Stimulated activated CD8-positive, alpha-beta memory T cell treated with anti-CD3 and anti-CD28 coated beads, Interleukin-15, amount 100 ng/mL, for 1 hour (primary cell): Measurements from ENCODE around the gene FBXO39.
A peak's percentile ranks its signal among the peaks of the same experiment; 100 is the strongest.
"Not testable (repeated sequence)": the region's sequence is repeated elsewhere in the genome, so short reads cannot be mapped to it uniquely, and the experiment has no call there.

ENCODE experiments used
- DNase-seq: peaks from one replicate; pipeline ENCODE4 v3.0.0-alpha.2; 2020; ENCODE audit warnings: low read depth

FBXO39 gene

DNA sequence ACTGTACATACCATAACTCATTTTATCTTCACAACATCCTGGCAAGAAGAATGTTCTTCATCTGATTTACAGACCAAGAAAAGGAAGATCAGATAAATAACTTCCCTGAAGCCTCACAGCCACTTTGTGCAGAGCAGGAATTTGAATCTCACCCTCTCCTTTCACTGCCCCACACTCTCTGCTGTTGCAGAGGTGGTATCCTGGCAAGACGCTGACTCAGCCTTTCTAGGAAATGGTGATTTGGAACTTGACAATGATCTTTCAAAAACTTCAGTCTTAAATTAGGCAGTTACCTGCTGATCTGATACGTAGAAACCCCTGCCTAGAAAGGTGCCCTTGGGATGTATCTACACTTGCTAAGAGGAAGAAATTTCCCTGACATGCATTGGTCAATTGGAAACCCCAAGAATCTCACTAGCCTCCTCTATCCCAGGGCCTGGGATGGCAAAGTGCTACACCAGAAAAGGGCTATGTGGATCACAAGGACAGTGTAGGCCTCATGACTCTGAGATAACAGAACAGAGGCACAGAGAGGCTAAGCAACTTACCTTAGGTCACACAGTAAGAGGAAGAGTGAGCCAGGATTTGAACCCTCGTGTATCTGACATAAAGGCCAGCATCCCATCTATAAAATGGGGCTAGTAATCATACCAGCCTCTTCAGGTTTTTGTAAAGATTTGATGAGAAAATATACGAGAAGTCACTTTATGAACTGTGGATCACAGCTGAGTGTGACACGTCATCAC lies 17.9 kb downstream of the FBXO39 start:
- DNase-seq, result no peak

DNA sequence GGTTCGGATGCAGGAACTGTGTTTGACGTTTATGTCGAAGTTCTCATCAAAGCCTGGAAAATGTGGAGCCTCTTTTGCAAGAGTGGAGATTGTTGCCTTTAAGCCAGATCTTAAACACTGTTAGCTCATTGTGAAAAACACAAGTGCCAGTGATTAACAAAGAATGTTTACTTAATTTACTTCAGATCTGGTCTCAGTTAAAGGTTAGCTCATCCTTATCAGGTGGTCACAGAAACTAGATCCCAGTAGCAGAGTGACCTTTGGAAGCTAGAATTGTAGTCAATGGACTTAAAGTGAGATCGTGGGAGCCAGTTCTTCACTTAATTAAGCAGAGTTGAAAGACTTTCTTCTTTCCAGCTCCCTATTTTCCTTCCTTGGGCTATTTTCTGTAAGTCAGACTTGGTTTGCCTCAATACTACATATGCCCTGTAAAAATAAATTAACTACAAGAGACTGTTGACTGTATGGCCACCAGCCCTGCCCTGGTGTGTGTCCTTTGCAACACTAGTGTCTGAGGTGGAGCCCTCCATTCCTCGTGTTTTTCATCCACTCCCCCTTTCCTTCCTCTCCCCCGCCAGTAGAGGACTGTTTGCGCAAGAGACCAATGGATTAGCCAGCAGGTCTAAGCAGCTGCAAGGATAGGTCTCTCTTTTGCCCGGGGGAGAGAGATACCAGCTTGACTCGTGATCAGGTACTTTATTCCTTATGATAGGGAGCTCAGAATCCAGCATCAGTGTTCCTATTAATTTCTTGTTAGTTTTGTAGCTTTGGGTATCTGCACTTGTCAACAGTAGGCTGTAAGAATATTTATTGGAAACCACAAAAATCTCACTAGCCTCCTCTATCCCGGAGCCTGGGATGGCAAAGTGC lies 20.2 kb downstream of the FBXO39 start:
- no peak for DNase-seq

DNA sequence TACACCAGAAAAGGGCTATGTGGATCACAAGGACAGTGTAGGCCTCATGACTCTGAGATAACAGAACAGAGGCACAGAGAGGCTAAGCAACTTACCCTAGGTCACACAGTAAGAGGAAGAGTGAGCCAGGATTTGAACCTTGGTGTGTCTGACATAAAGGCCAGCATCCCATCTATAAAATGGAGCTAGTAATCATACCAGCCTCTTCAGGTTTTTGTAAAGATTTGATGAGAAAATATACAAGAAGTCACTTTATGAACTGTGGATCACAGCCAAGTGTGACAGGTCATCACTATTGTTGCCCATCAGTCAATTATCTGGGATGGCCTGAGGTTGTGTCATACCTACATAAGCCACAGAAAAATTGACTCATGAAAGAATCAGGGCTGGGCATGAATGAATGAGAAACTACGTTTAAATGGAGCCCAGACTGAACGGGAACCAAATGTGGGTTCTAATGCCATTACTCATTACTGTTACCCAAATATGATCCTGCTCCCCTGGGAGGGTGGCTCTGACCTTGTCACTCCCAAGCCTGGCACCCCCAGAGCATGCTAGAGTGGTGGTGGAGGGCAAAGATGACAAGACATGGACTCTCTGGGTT lies 21.0 kb downstream of the FBXO39 start:
- no peak for DNase-seq

DNA sequence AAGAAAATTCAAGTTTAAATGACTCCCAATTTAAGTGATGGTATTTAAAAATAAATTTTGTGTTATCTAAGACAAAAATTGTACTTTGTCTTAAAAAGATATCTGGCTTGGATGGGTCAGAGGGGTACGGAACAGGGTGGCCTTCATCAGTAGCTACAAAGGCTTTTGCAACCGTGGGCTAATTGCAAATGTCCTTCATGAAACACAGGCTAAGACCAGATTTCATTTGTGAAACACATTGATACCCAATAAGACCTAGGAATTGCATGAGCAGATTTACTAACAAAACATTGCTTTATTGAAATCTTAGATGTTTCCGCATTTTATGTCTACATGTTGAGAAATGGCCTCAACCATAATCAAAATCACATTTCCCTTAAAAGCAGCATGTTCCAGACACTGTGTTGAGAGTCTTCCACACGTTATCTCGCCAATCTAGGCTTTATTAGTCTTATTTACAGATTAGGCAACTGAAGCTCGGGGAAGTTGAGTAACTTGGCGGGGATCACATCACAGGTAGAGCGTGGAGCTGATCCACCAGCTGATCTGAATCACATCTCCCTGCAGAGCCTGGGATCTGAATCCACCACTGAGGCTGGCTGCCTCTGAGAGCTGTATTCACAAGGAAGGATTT lies 21.8 kb downstream of the FBXO39 start:
- no peak for DNase-seq

DNA sequence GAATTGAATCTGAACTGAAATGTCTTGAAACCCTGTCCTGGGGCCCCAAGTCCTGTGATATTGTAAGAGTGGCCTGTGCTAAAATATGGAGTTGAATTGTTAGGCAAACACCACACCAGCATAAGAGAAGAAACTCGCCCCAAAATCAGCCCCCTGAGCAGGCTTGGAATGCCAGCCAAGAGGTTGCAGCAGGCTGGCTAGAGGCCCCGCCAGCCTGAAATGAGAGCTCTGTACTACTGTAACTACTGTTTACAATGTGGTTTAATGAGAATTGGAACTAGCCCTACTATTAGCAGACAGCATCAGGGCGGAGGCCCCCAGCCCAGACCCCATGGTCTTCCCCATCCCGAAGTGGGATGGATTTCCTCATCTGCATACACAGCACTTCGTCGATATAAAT lies 23.7 kb downstream of the FBXO39 start:
- DNase-seq, result no peak

DNA sequence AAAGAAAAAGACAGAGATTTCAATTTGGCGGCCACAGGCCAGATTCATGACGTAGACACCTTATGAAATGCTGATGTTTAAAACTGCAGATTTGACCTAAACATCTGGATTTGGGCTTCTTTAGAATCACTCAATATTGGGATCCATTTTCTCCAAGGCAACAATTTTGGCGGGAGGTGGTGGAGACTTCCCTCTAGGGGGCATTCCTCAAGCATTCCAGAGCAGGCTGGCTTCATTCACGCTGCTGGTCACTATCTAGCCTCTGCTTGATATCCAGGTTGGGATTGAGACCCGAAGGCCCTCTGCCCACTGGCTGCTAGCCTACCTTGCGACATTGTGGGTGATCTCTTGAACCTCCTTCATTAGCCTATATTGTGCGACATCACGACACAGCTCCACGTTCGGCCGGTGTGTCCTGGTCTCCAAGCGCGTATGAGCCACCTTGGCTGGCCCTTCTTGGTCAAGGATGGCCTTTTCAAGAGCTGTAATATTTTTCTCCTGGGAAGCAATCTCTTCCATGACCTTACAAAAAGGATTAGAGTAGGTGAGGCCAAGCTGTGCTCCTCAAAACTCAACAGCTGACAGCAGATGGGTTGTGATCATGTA lies 24.5 kb downstream of the FBXO39 start:
- no peak for DNase-seq

DNA sequence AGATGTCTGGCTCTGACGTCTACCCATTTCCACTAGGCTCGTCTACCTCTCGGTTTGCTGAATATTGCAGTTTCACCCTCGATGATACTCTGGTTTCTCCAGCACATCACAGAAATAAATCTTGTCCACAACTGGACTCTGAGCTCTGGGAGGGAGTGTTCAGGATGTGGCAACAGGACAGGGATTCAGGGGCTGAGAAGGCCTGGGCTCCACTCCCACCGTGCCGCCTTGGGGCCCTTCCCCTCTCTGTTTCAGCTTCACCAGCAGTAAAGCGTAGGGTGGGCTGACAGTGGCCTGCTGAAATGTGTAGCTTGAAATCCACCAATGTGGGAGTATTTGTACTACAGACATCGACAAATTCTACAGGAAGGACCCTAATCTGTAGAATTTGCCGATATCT lies 35.5 kb downstream of the FBXO39 start:
- DNase-seq, result no peak

DNA sequence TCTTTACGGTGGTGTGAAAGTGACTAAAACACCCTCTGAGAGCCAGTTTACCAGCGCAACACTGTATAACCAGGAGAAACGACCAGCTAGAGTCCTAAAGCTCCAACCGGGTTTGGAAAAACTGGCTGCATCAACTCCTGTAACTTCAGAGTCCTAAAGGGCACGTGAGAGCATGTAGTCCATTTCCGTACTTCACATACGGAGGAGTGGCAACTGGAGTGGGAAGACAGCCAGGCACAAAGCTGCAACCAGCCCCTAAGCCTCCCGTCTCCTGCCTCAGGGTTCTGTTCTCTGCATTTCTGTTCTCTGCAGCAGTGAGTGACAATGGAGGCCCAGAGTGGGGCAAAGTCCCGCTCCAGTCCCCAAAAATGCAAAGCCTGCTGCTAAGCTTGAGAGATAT lies 36.3 kb downstream of the FBXO39 start:
- no peak for DNase-seq

DNA sequence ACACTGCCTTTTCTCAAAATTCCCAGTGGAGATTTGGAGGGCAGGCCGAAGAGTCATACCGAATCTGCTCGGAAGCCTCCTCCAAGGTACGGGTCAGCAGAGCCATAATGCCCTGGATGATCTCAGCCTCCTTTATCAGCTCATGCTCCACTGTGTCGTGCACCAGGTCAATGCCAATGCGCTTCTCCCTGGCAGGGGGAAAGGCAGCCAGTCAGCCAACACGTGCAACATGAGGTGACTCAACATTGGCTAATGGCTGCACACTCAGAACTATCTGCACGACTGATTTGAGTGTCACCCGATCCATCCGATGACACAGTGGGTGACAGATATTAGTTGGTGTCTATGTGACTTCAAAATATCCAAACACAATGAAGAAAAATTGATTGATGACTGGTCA lies 39.8 kb downstream of the FBXO39 start:
- no peak for DNase-seq

DNA sequence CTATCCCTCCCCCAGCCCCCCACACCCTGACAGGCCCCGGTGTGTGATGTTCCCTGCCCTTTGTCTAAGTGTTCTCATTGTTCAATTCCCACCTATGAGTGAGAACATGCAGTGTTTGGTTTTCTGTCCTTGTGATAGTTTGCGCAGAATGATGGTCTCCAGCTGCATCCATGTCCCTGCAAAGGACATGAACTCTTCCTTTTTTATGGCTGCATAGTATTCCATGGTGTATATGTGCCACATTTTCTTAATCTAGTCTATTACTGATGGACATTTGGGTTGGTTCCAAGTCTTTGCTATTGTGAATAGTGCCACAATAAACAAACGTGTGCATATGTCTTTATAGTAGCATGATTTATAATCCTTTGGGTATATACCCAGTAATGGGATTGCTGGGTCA lies 40.4 kb downstream of the FBXO39 start:
- not testable (repeated sequence) for DNase-seq

DNA sequence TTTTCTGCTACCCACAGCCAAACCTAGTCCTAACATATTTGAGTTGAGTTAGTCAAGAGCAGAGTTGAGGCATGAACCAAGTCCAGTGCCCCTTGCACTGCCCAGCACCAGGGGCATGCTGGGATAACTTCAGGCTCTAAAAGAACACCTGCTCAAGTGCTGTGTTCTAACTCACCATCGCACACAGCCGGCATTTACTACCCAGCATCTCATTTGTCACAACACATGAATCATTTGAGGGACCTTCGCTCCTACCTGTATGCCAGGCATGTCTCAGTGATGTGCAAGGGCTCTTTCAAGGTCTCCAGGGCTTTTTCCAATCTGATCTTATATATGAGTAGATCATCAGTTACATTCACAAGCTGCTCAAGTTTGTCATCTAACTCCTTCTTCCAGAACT lies 42.9 kb downstream of the FBXO39 start:
- no peak for DNase-seq

DNA sequence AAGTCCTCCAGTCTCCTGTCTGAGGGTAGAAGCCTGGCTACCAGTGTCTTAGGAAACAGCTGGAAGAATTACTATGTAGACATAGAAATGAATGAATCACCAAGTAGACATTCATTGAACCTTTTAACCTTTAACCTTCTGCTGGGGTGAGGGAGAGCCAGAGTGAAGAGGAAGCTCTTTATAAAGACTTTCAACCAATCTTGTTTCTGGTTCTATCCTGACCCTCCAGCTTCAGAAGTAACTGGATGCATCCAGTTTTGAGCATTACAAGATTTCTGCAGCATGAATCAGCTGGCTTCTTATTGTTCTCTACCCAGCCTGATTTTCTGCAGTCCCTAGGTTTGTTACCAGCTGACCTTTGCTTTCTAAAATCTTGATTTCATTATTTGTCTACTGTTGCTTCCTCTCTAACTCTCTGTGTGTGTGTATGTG lies 47.0 kb downstream of the FBXO39 start:
- no peak for DNase-seq

DNA sequence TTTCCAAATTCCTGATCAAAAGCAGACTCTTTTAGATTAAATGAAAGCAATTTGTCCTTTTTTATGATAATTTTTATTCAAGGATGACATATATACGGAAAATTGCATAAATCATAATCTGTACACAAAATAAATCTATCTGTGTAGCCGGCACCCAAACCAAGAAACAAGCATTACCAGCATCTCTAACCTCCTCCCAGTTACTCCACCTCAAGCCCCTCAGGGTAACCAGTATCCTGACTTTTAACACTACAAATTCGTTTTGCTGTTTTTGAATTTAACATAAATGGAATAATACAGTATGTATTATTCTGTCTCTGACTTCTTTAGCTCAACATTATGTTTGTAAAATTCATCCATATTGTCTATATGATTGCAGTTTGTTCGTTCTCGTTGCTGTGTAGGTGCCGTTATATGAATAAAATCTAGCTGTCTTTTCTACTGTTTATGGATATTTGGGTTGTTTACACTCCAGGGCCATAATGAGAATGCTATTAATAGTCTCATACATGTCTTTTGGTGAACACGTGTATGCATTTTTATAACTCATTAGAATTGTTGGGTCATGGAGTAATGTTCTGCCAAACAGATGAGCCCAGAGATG lies 54.5 kb downstream of the FBXO39 start:
- DNase-seq, result no peak

DNA sequence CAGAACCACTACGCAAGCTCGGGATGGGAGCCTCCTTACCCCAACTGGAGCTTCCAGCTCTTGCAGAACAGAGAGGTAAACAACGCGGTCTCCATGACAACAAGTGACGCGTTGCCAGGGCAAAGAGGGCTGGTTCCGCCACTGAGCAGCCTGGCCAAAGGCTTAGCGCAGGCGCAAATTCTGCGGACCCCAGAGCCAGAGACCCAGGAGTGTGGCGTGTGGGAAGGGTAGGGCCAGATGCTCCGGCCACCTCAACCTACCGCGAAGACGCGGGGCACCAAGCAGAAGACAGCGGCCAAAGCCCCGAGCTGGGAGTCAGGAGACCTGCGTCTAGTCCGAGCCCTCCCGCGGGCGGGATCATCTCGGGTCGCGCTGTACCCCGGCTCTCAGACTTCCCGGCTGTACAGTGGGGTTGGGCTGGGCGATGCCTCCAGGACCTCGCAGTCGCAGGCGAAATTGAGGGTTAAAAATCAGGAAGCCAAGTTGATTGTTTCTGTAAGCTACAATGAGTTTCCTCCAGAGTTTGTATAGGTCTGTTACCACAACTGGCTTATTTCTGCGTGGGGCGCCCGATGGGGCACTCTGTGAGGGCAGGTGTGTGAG lies 55.7 kb downstream of the FBXO39 start, which contains the start of gene TEKT1:
TEKT1 (minus strand) TSS at position 69 of the 603 bp plus-strand sequence. CDS start 1,353 bp downstream, outside the sequence.
- DNase-seq, result peak; percentile 53
